ENCODE results near the gene PHF21A.

- TF ChIP-seq POLR2A (IDR thresholded peaks at IDR 0.05; ENCODE audit: low read depth, low read length) (no peak), CTCF (IDR thresholded peaks at IDR 0.05; ENCODE audit: extremely low read depth in 1 of 2, insufficient read depth in 1 of 2, low read depth in 1 of 2, low read length in 2 of 2) (no peak), POLR2AphosphoS5 (IDR thresholded peaks at IDR 0.05; ENCODE audit: insufficient read depth, low read depth, low read length) (no peak), EZH2 (IDR thresholded peaks at IDR 0.05; ENCODE audit: borderline replicate concordance, low read depth, low read length, severe bottlenecking) (no peak), MAX (IDR thresholded peaks at IDR 0.05; ENCODE audit: insufficient read depth, insufficient read length) (no peak), FOS (IDR thresholded peaks at IDR 0.05; ENCODE audit: borderline replicate concordance, insufficient read depth, low read length) (no peak), JUN (IDR thresholded peaks at IDR 0.05; ENCODE audit: borderline replicate concordance, insufficient read depth, insufficient read length, low read depth) (no peak)
Measured at GRCh38 chr11:45894555-45895247, 226.6 kb downstream of the PHF21A start.

Measured in endothelial cell of umbilical vein (primary cell).